ENCODE measurements around the gene HECW1.
"Not testable (repeated sequence)": the region's sequence is repeated elsewhere in the genome, so short reads cannot be mapped to it uniquely, and the experiment has no call there.

The HECW1 gene

GRCh38 chr7:43467846-43468245 is 355.4 kb downstream of the HECW1 start:
- DNase-seq (ENCODE audit: low read depth), result no peak

GRCh38 chr7:43469051-43469450 is 356.6 kb downstream of the HECW1 start:
- DNase-seq (ENCODE audit: low read depth), result no peak

DNA sequence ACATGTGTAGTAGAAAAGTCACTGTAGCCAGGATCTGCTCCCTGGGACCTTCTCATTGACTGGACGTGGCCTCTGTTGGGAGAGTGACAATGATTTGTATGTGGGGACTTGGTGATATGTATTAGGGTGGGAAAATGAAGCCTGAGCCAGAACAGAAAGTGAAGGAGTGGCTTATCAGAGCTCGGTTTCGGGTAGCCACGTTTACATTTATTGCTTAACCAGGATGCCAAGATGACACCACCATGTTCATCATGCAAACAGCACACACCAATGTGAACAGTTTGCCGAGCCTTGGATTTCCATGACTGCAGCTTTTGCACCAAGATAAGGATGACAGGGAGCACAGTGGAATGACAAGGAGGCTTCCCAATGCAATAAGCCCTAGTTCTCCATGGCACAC is 357.7 kb downstream of the HECW1 start:
- DNase-seq (ENCODE audit: low read depth), result no peak

DNA sequence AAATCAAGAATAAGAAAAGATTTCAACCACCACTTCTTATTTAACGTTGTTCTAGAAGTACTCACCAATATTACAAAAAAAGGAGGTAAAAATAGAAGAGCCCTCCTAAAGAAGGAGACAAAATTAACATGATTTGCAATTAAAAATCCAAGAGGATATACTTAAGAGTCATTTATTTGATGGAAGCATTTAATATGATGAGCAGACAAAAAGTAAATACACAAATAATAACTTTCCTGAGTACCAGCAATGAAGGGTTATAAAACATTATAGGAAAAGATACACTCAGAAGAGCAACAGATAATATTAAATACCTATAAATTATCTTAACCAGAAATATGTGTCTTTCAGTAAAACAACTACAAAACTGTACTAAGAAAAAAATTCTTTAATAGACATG is 363.5 kb downstream of the HECW1 start:
- DNase-seq (ENCODE audit: low read depth), result no peak

GRCh38 chr7:43476896-43477295 is 364.4 kb downstream of the HECW1 start:
- no peak for DNase-seq (ENCODE audit: low read depth)

- DNase-seq (ENCODE audit: low read depth), result no peak
Measured at GRCh38 chr7:43479042-43479441, 366.6 kb downstream of the HECW1 start.

DNA sequence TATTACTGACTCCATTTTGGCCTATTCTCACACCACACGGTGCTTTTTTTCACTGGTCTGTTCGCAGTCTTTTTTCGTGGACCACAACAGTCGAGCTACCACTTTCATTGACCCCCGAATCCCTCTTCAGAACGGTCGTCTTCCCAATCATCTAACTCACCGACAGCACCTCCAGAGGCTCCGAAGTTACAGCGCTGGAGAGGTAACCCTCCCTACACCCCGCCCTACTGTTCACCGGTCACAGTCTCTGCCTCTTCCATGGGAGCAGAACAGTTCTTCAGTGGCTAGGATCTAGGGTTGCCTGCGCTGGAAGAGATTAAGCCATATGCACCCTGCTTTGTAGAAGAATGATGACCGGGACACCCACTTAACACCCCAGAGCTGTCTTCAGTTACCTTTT is 367.1 kb downstream of the HECW1 start:
- DNase-seq (ENCODE audit: low read depth), result no peak

DNA sequence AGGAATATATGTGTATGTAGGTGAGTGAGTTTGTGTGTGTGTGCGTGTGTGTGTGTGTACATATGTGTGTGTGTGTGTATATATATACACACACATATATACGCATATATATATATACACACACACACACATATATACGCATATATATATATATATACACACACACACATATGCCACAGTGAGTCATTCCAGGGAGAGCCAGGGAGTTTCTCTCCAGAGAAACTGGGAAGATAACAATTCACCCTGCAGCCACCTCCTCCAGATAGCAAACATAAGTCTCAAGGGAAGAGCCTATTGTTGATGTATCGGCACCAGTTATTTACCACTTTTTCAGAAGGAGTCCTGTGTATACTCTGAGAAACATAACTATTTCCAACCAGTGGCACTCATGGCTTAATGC is 368.1 kb downstream of the HECW1 start:
- no peak for DNase-seq (ENCODE audit: low read depth)

- DNase-seq (ENCODE audit: low read depth), result no peak
Measured at GRCh38 chr7:43481902-43482678, 369.6 kb downstream of the HECW1 start.

GRCh38 chr7:43482679-43483252 is 370.3 kb downstream of the HECW1 start:
- DNase-seq (ENCODE audit: low read depth), result no peak

GRCh38 chr7:43484678-43485395 is 372.4 kb downstream of the HECW1 start:
- no peak for DNase-seq (ENCODE audit: low read depth)

- no peak for DNase-seq (ENCODE audit: low read depth)
Measured at GRCh38 chr7:43485580-43485979, 373.1 kb downstream of the HECW1 start.

DNA sequence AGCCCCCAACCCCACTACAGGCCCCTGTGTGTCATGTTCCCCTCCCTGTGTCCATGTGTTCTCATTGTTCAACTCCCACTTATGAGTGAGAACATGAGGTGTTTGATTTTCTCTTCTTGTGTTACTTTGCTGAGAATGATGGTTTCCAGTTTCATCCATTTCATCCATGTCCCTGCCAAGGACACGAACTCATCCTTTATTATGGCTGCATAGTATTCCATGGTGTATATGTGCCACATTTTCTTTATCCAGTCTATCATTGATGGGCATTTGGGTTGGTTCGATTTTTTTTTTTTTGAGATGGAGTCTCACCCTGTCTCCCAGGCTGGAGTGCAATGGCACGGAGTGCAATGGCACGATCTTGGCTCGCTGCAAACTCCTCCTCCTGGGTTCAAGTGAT is 373.6 kb downstream of the HECW1 start:
- DNase-seq (ENCODE audit: low read depth), result not testable (repeated sequence)

GRCh38 chr7:43486634-43487033 is 374.2 kb downstream of the HECW1 start:
- DNase-seq (ENCODE audit: low read depth), result no peak

DNA sequence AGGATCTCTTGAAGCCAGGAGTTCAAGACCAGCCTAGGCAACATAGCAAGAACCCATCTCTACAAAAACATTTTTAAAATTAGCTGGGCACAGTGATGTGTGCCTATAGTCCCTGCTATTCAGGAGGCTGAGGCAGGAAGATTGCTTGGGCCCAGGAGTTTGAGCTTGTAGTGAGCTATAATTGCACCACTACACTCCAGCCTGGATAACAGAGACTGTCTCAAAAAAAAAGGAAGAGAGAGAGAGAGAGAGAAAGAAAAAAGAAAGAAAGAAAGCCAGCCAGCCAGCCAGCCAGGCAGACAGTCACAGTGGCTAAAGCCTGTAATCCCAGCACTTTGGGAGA is 375.3 kb downstream of the HECW1 start:
- DNase-seq (ENCODE audit: low read depth), result no peak

DNA sequence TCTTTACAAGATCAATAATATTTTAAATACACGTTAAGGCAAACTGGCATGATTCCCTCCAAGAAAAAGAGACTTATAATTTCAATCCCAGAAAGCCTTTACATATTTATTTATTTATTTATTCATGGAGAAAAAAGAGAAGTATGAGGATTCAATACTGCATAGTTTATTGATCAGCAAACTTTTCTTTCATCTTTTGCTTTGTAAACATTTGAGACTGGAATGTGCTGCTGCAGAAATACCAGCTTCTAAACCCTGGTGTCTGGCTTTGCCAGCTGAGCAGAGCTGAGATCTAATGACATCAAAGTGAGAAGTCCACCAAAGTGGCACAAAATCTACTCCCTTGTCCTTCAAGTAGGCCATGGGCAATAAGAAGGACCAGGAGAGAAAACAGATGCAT is 376.8 kb downstream of the HECW1 start:
- no peak for DNase-seq (ENCODE audit: low read depth)

- DNase-seq (ENCODE audit: low read depth), result no peak
Measured at GRCh38 chr7:43490016-43490415, 377.6 kb downstream of the HECW1 start.

DNA sequence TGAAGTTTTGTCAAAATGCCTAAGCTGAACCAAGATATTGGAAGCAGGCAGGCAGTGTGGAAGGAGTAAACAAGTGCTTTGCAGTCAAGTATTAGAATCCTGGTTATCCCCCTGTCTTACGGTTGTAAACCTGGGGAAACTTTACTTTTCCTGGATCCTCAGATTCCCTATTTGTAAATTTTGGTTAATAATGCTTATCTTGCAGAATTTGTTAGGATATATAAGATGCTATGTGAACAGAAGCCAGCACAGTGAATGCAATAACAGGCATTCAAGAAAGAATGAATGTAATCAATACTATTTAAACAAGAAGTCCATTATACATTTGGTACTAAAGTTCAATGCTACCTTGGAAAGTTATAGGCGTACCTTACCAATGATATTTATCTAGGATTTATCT is 378.7 kb downstream of the HECW1 start:
- DNase-seq (ENCODE audit: low read depth), result no peak

GRCh38 chr7:43491984-43492383 is 379.5 kb downstream of the HECW1 start:
- no peak for DNase-seq (ENCODE audit: low read depth)

GRCh38 chr7:43492896-43493295 is 380.4 kb downstream of the HECW1 start:
- DNase-seq (ENCODE audit: low read depth), result no peak

GRCh38 chr7:43495572-43495971 is 383.1 kb downstream of the HECW1 start:
- DNase-seq (ENCODE audit: low read depth), result no peak

GRCh38 chr7:43496596-43496995 is 384.1 kb downstream of the HECW1 start:
- DNase-seq (ENCODE audit: low read depth), result no peak

- no peak for DNase-seq (ENCODE audit: low read depth)
Measured at GRCh38 chr7:43501870-43502269, 389.4 kb downstream of the HECW1 start.
